Upper lobe of left lung (tissue), 4 donors: ENCODE results near the gene PTDSS2.

Experiments used
- CTCF ChIP-seq, 6 experiments: fragments of 450-650 bp in 4 of 6; fragments of 200-600 bp in 2 of 6; sonication (generic) in 2 of 6; IDR thresholded peaks; one replicate each; pipeline ENCODE4 v1.5.1; 2016 to 2019; ENCODE audit warnings: antibody characterized with exemption in 6 of 6
- EP300 ChIP-seq, 4 donors: sonication (generic); formaldehyde crosslinking; IDR thresholded peaks; one replicate each; pipeline ENCODE4 v1.5.1; 2017; ENCODE audit warnings: antibody characterized with exemption in 4 of 4, control low read depth in 2 of 4
- POLR2AphosphoS5 ChIP-seq, 2 donors: sonication (generic); formaldehyde crosslinking; IDR thresholded peaks; one replicate each; pipeline ENCODE4 v1.5.1; 2017; ENCODE audit warnings: antibody characterized with exemption in 2 of 2

- TF ChIP-seq CTCF (IDR thresholded peaks at IDR 0.05) = no peak
- TF ChIP-seq POLR2AphosphoS5 (IDR thresholded peaks at IDR 0.05) = no peak
- TF ChIP-seq EP300 (IDR thresholded peaks at IDR 0.05) = no peak
Observed at GRCh38 chr11:526192-526591, 76.1 kb downstream of the PTDSS2 start.
